Smooth muscle cell (in vitro differentiated cells): Measurements from ENCODE around the gene EPB42. TPM values are rescaled to one million over a fixed set of nuclear protein-coding genes. Genes with fewer than 3 reads are reported as not detected.

ENCODE experiments used
- DNase-seq: peaks from one replicate; lab custom pipeline; 2025; ENCODE audit not compliant: unreplicated experiment; lab: John Stamatoyannopoulos, UW
- H2AFZ ChIP-seq: fragments of 200-600 bp; sonication (generic); 2 replicates; pipeline ENCODE4 v1.6.0; 2016; ENCODE audit warnings: antibody characterized with exemption, low read depth, mild to moderate bottlenecking
- H3F3A ChIP-seq: fragments of 200-600 bp; sonication (generic); 2 replicates; pipeline ENCODE4 v1.6.0; 2017; ENCODE audit warnings: antibody characterized with exemption, low read depth
- H3K27ac ChIP-seq: fragments of 200-600 bp; sonication (generic); 2 replicates; pipeline ENCODE4 v1.5.1; 2016; ENCODE audit warnings: low read depth, mild to moderate bottlenecking
- H3K27me3 ChIP-seq: fragments of 200-600 bp; sonication (generic); 2 replicates; pipeline ENCODE4 v1.6.1; 2016; ENCODE audit warnings: low read depth, mild to moderate bottlenecking
- H3K36me3 ChIP-seq: fragments of 200-600 bp; sonication (generic); 2 replicates; pipeline ENCODE4 v1.5.1; 2016; ENCODE audit warnings: low read depth
- H3K4me1 ChIP-seq: fragments of 200-600 bp; sonication (generic); 2 replicates; pipeline ENCODE4 v1.5.1; 2016; ENCODE audit warnings: low read depth
- H3K4me2 ChIP-seq: fragments of 200-600 bp; sonication (generic); 2 replicates; pipeline ENCODE4 v1.6.0; 2016; ENCODE audit warnings: mild to moderate bottlenecking
- H3K4me3 ChIP-seq: fragments of 200-600 bp; sonication (generic); 2 replicates; pipeline ENCODE4 v1.5.1; 2016; ENCODE audit warnings: mild to moderate bottlenecking
- H3K79me2 ChIP-seq: fragments of 200-600 bp; sonication (generic); 2 replicates; pipeline ENCODE4 v1.6.0; 2016; ENCODE audit warnings: low read depth, mild to moderate bottlenecking
- H3K9ac ChIP-seq: fragments of 200-600 bp; sonication (generic); 2 replicates; pipeline ENCODE4 v1.6.0; 2016; ENCODE audit warnings: low read depth
- H3K9me3 ChIP-seq: fragments of 200-600 bp; sonication (generic); replicated peaks from 2 replicates; pipeline ENCODE4 v1.5.1; 2016; ENCODE audit warnings: low read depth
- H4K20me1 ChIP-seq: fragments of 200-600 bp; sonication (generic); 2 replicates; pipeline ENCODE4 v1.6.0; 2016; ENCODE audit warnings: low read depth
- CTCF ChIP-seq: fragments of 200-600 bp; sonication (generic); IDR thresholded peaks from 2 replicates; pipeline ENCODE4 v1.5.1; 2017; ENCODE audit warnings: borderline replicate concordance, mild to moderate bottlenecking, antibody characterized with exemption; ENCODE audit not compliant: insufficient read depth, poor library complexity, severe bottlenecking
- WGBS: methylation state at CpG from one replicate; pipeline ENCODE4 v1.1.7; 2016; ENCODE audit warnings: low lambda C conversion rate; 5-methylcytosine and 5-hydroxymethylcytosine counted together
- polyA plus RNA-seq: library from polyadenylated mRNA; unstranded; fragments of >200 nt; fragmentation: Nextera tagmentation; extraction: Ambion mirVana; gene quantifications from 2 replicates; pipeline ENCODE4 v1.2.1, GENCODE V29; 2016
- total RNA-seq: library from RNA; depleted of rRNA; stranded (reverse); fragments of >200 nt; gene quantifications from 2 replicates; pipeline ENCODE4 v1.2.3, GENCODE V29; 2014

Gene EPB42
- total and polyA plus RNA-seq, 2 experiments from 2014 or later, result not detected

- Histone ChIP-seq H4K20me1 (no peaks in the 10 kb centered on the region), H3K36me3 (no peaks in the 10 kb centered on the region), H3K27ac (no peak overlapping the region), H3K4me1 (no peaks in the 10 kb centered on the region), H3K79me2 (no peaks in the 10 kb centered on the region), H3K27me3 (no peaks in the 10 kb centered on the region), H3K4me3 (no peak overlapping the region), H3K4me2 (no peak overlapping the region), H3K9ac (no peak overlapping the region), H3K9me3 (no peaks in the 10 kb centered on the region), H3F3A (no peaks in the 10 kb centered on the region), H2AFZ (no peak overlapping the region)
- no peak for DNase-seq
- TF ChIP-seq CTCF, result no peak
- WGBS, result 73% methylated on average over 4 of the region's 4 CpGs
Observed at GRCh38 chr15:43244092-43244491, 23.3 kb upstream of the EPB42 start.

GRCh38 chr15:43243020-43243645, 22.3 kb upstream of the EPB42 start:
- H2AFZ ChIP-seq, result no peak overlapping the region
- no peaks in the 10 kb centered on the region for H3K9me3 ChIP-seq
- no peak overlapping the region for H3K4me3 ChIP-seq
- H3K27me3 ChIP-seq, result no peaks in the 10 kb centered on the region
- no peaks in the 10 kb centered on the region for H3K79me2 ChIP-seq
- no peaks in the 10 kb centered on the region for H3K36me3 ChIP-seq
- no peak for DNase-seq
- no peak for TF ChIP-seq CTCF
- no peak overlapping the region for H3K4me2 ChIP-seq
- no peak overlapping the region for H3K9ac ChIP-seq
- no peaks in the 10 kb centered on the region for H3F3A ChIP-seq
- 93% methylated on average over 2 of the region's 2 CpGs for WGBS
- H3K4me1 ChIP-seq, result no peaks in the 10 kb centered on the region
- H4K20me1 ChIP-seq, result no peaks in the 10 kb centered on the region
- no peak overlapping the region for H3K27ac ChIP-seq

GRCh38 chr15:43242616-43243015, 21.8 kb upstream of the EPB42 start:
- H3K27ac ChIP-seq, result no peak overlapping the region
- WGBS, result 74% methylated on average over 5 of the region's 5 CpGs

More at GRCh38 chr15:43242616-43243015, 21.8 kb upstream of the EPB42 start:
- H3K4me2 ChIP-seq, result no peak overlapping the region
- no peaks in the 10 kb centered on the region for H4K20me1 ChIP-seq
- H3K4me3 ChIP-seq, result no peak overlapping the region
- H3K27me3 ChIP-seq, result no peaks in the 10 kb centered on the region
- no peaks in the 10 kb centered on the region for H3K36me3 ChIP-seq
- no peak overlapping the region for H3K9ac ChIP-seq
- no peak for DNase-seq
- no peaks in the 10 kb centered on the region for H3K4me1 ChIP-seq
- no peaks in the 10 kb centered on the region for H3F3A ChIP-seq
- no peaks in the 10 kb centered on the region for H3K79me2 ChIP-seq
- no peaks in the 10 kb centered on the region for H3K9me3 ChIP-seq
- no peak for TF ChIP-seq CTCF
- H2AFZ ChIP-seq, result no peak overlapping the region
